Measurements from ENCODE around the gene MAP3K15. TPM values are rescaled to one million over a fixed set of nuclear protein-coding genes. Genes with fewer than 3 reads are reported as not detected.

MAP3K15 gene
- total RNA-seq, 2 experiments from 2014 or later = 1.8 to 2.2 TPM

DNA sequence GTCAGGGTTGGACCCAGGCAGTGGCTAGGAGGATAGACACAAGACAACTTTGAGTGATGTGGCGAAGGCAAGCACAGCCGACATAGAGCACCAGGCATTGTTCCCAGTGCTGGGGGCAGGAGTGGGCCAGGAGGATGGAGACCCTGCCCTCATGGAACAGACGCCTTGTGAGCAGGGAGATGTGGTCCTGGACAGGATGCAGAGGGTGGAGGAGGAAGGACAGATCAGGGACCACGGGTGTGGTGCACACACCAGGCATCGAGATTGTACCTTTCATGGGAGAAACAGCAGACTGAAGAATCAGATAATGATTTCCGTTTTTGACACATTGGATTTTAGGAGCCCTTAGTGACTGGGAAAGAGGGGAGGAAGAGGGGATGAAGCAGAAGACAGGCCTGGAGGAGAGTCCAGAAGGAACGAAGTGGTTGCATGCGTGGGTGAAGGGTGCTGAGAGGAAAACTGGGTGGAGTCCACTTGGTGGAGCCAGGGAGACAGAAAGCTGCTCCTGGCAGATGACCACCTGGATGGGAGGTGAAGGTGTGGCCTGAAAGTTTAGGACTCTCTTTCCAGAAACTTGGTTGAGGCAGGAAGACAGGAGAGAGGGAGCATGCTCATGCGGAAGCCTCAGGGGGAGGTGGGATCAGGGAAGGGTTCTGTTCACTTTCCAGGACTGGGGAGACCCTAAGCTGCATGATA lies 27.9 kb upstream of the MAP3K15 start:
- POLR2A ChIA-PET = no interaction called here
- DNase-seq (no peak), ATAC-seq (no peak)
- H3K27me3 Mint-ChIP-seq = no peaks in the 10 kb centered on the region
- H3K27ac Mint-ChIP-seq = peak overlapping the region; percentile 64
- CTCF ChIA-PET = no interaction called here
- intact Hi-C loops (cut with micrococcal nuclease) = loop anchor here (10.0 kb wide), 2 partner anchors 342 to 522 kb away; partner anchors contain the start of gene SH3KBP1
- peaks cover 17% of the 10 kb centered on the region for H3K4me1 Mint-ChIP-seq (ENCODE audit: low read depth)
- TF ChIP-seq, protein P1, sequence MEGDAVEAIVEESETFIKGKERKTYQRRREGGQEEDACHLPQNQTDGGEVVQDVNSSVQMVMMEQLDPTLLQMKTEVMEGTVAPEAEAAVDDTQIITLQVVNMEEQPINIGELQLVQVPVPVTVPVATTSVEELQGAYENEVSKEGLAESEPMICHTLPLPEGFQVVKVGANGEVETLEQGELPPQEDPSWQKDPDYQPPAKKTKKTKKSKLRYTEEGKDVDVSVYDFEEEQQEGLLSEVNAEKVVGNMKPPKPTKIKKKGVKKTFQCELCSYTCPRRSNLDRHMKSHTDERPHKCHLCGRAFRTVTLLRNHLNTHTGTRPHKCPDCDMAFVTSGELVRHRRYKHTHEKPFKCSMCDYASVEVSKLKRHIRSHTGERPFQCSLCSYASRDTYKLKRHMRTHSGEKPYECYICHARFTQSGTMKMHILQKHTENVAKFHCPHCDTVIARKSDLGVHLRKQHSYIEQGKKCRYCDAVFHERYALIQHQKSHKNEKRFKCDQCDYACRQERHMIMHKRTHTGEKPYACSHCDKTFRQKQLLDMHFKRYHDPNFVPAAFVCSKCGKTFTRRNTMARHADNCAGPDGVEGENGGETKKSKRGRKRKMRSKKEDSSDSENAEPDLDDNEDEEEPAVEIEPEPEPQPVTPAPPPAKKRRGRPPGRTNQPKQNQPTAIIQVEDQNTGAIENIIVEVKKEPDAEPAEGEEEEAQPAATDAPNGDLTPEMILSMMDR (IDR thresholded peaks at IDR 0.05) = no peak
- peaks cover 39% of the 10 kb centered on the region for H3K36me3 Mint-ChIP-seq (ENCODE audit: low read depth)
- H3K9me3 Mint-ChIP-seq = no peaks in the 10 kb centered on the region
- H3K4me3 Mint-ChIP-seq = no peak overlapping the region

DNA sequence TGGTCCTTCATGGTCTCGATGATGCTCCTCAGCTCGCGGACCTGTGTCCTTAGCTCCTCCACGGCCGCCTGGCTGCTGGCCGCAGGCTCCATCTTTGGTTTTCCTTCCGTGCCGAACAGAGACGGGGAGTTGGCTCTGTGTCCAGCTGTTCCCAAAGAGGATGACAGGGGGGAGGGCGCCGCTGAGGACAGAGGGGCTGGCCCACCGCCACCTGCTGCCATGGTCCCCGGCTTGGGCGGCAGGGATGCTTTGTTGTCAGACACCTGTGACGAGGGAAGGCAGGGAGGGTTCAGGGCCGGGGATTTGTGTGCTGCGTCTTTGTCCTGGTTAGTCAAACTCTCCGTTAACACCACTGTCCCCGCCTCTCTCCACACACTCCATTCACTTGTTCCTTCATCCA lies 26.6 kb upstream of the MAP3K15 start:
- intact Hi-C loops (cut with micrococcal nuclease) = loop anchor here (10.0 kb wide), 2 partner anchors 343 to 523 kb away; partner anchors contain the start of gene SH3KBP1
- DNase-seq = no peak
- TF ChIP-seq, protein P1 (IDR thresholded peaks at IDR 0.05) = no peak
- ChIA-PET POLR2A (no interaction called here), CTCF (no interaction called here)
- peaks cover 35% of the 10 kb centered on the region for H3K36me3 Mint-ChIP-seq (ENCODE audit: low read depth)
- H3K27me3 Mint-ChIP-seq = no peaks in the 10 kb centered on the region
- no peaks in the 10 kb centered on the region for H3K9me3 Mint-ChIP-seq
- peaks cover 9% of the 10 kb centered on the region for H3K4me1 Mint-ChIP-seq (ENCODE audit: low read depth)
- H3K4me3 Mint-ChIP-seq = no peak overlapping the region
- H3K27ac Mint-ChIP-seq = peak overlapping the region; percentile 62
- no peak for ATAC-seq

DNA sequence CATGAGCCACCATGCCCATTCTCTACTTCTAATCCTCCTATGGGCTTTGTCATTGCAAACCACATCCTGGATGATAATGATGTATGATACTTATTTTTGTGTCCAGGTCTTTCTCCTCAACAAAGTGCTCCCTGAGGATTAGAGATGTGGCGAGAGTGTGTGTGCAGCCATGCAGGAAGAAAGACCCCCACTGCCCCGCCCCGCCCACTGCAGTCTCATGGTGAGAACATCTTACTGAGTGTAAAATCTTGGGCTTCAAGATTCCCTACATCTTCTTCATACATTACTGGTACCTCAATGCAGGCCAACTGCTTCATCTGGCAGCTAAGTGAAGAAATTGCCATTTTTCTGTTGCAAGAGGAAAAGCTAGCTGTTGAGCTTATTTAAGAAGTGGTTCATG lies 25.9 kb upstream of the MAP3K15 start:
- no peak for ATAC-seq
- H3K36me3 Mint-ChIP-seq (ENCODE audit: low read depth) = peaks cover 30% of the 10 kb centered on the region
- peaks cover 9% of the 10 kb centered on the region for H3K4me1 Mint-ChIP-seq (ENCODE audit: low read depth)
- ChIA-PET CTCF (no interaction called here), POLR2A (no interaction called here)
- no peaks in the 10 kb centered on the region for H3K27me3 Mint-ChIP-seq
- H3K4me3 Mint-ChIP-seq = no peak overlapping the region
- no peak overlapping the region for H3K27ac Mint-ChIP-seq
- no peaks in the 10 kb centered on the region for H3K9me3 Mint-ChIP-seq
- intact Hi-C loops (cut with micrococcal nuclease) = loop anchor here (10.0 kb wide), 2 partner anchors 344 to 524 kb away; partner anchors contain the start of gene SH3KBP1
- TF ChIP-seq, protein P1 (IDR thresholded peaks at IDR 0.05) = no peak
- DNase-seq = no peak

DNA sequence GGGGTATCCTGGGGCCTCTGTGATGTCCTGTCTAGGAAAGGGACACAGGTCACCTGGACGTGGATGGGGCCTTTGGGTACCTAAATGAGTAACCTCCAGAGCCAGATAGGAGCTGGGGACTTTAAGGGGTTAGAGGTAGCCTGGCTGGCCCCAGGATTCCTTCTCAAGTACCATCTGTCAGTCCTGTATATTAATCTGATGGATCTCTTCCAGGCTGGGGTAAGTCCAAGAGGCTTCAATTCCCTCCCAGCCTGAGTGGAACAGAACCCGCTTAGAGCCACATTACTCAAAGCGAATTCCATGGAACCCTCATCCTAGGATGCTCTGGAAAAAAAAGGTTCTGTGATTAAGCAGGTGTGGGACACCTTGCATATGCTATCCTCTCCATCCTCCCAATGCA lies 24.8 kb upstream of the MAP3K15 start:
- CTCF ChIA-PET = no interaction called here

DNA sequence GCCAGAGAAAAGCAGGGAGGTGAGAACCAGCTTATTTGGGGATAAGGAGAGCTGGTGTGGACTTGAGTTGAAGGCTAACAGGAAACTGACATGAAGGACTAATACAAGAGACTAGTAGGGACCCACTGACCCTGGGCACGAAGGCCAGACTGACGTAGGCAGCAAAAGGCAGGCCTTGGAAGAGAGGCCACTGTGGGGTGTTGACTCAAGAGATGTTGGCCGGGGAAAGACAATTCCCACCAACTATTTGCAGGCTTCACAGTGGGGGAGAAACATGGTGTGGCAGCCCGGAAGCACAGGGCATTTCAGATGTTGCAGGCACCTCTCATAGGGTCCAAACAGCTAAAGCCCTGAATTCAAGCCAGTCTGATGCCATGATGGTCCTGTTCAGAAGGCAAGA lies 24.4 kb upstream of the MAP3K15 start:
- no peaks in the 10 kb centered on the region for H3K9me3 Mint-ChIP-seq
- H3K27ac Mint-ChIP-seq = peak overlapping the region; percentile 62
- TF ChIP-seq, protein P1 (IDR thresholded peaks at IDR 0.05) = no peak
- ATAC-seq (no peak), DNase-seq (no peak)
- CTCF ChIA-PET = no interaction called here
- intact Hi-C loops (cut with micrococcal nuclease) = loop anchor here (10.0 kb wide), 2 partner anchors 345 to 525 kb away; partner anchors contain the start of gene SH3KBP1
- no peaks in the 10 kb centered on the region for H3K27me3 Mint-ChIP-seq
- H3K4me1 Mint-ChIP-seq (ENCODE audit: low read depth) = peaks cover 4% of the 10 kb centered on the region
- H3K36me3 Mint-ChIP-seq (ENCODE audit: low read depth) = peaks cover 22% of the 10 kb centered on the region
- POLR2A ChIA-PET = no interaction called here
- H3K4me3 Mint-ChIP-seq = no peak overlapping the region

More for the DNA sequence above, 24.8 kb upstream of the MAP3K15 start:
- H3K4me1 Mint-ChIP-seq (ENCODE audit: low read depth) = peaks cover 5% of the 10 kb centered on the region
- TF ChIP-seq, protein P1 (IDR thresholded peaks at IDR 0.05) = no peak
- ATAC-seq (no peak), DNase-seq (no peak)
- no peak overlapping the region for H3K4me3 Mint-ChIP-seq
- H3K9me3 Mint-ChIP-seq = no peaks in the 10 kb centered on the region
- intact Hi-C loops (cut with micrococcal nuclease) = loop anchor here (10.0 kb wide), 2 partner anchors 345 to 525 kb away; partner anchors contain the start of gene SH3KBP1
- H3K27me3 Mint-ChIP-seq = no peaks in the 10 kb centered on the region
- POLR2A ChIA-PET = no interaction called here
- H3K36me3 Mint-ChIP-seq (ENCODE audit: low read depth) = peaks cover 23% of the 10 kb centered on the region
- peak overlapping the region; percentile 46 for H3K27ac Mint-ChIP-seq
